RWPE2 (cell line): ENCODE data around the gene ADGRB3.
A peak's percentile ranks its signal among the peaks of the same experiment; 100 is the strongest.

Source experiments
- ATAC-seq: fragments of 200-7000 bp; cut with Tn5 transposase; 3 replicates; pipeline ENCODE4 v1.9.1; 2021; ENCODE audit warnings: low read depth
- DNase-seq: peaks from one replicate; pipeline ENCODE4 v3.0.0-alpha.2; 2020; ENCODE audit warnings: low spot score
- H3K27ac ChIP-seq: fragments of 450-650 bp; 2 replicates; pipeline ENCODE4 v1.5.1; 2017; ENCODE audit warnings: mild to moderate bottlenecking; ENCODE audit not compliant: poor library complexity, severe bottlenecking
- H3K27me3 ChIP-seq: fragments of 250-450 bp; sonication (Bioruptor Pico); 2 replicates; pipeline ENCODE4 v1.5.1; 2021; ENCODE audit warnings: mild to moderate bottlenecking, moderate library complexity; ENCODE audit not compliant: insufficient read depth, poor library complexity, severe bottlenecking
- H3K36me3 ChIP-seq: fragments of 250-450 bp; sonication (Bioruptor Pico); 2 replicates; pipeline ENCODE4 v1.5.1; 2020; ENCODE audit warnings: low read depth, mild to moderate bottlenecking, moderate library complexity
- H3K4me1 ChIP-seq: fragments of 250-450 bp; sonication (Bioruptor Pico); 2 replicates; pipeline ENCODE4 v1.5.1; 2021; ENCODE audit warnings: mild to moderate bottlenecking, moderate library complexity; ENCODE audit not compliant: insufficient read depth, poor library complexity, severe bottlenecking
- H3K4me3 ChIP-seq: fragments of 250-450 bp; sonication (Bioruptor Pico); 2 replicates; pipeline ENCODE4 v1.5.1; 2021; ENCODE audit warnings: mild to moderate bottlenecking, moderate library complexity; ENCODE audit not compliant: severe bottlenecking
- H3K9me3 ChIP-seq: fragments of 250-450 bp; sonication (Bioruptor Pico); 2 replicates; pipeline ENCODE4 v1.5.1; 2021; ENCODE audit warnings: mild to moderate bottlenecking, moderate library complexity; ENCODE audit not compliant: severe bottlenecking
- TF ChIP-seq, protein P1 (sequence below): fragments of 450-650 bp; IDR thresholded peaks from one replicate; pipeline ENCODE4 v1.5.1; 2017; ENCODE audit warnings: mild to moderate bottlenecking, moderate library complexity; ENCODE audit not compliant: poor library complexity, severe bottlenecking

ADGRB3 gene

DNA sequence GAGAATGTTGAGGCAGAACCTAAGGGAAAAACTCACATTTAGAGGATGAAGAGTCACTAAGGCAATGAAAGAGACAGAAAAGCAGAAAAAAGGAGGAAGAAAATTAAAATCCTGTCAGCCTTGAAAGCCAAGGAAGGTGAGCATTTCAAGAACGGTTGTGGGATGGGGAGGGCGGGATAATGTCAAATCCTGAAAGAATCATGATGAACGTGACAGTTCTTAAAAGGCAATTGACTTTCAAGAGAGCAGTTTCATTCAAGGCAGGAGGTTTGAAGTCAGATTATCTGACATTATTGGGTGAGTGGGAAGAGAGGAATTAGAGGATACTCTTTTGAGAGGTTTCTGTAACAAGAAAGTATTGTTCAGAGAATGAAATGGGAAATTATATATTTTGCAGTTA is 284.5 kb downstream of the ADGRB3 start:
- H3K4me3 ChIP-seq: no peak overlapping the region
- H3K9me3 ChIP-seq: no peaks in the 10 kb centered on the region
- DNase-seq (no peak), ATAC-seq (no peak)
- no peak overlapping the region for H3K27ac ChIP-seq
- H3K4me1 ChIP-seq: no peaks in the 10 kb centered on the region
- H3K27me3 ChIP-seq: peaks cover 19% of the 10 kb centered on the region
- TF ChIP-seq, protein P1, sequence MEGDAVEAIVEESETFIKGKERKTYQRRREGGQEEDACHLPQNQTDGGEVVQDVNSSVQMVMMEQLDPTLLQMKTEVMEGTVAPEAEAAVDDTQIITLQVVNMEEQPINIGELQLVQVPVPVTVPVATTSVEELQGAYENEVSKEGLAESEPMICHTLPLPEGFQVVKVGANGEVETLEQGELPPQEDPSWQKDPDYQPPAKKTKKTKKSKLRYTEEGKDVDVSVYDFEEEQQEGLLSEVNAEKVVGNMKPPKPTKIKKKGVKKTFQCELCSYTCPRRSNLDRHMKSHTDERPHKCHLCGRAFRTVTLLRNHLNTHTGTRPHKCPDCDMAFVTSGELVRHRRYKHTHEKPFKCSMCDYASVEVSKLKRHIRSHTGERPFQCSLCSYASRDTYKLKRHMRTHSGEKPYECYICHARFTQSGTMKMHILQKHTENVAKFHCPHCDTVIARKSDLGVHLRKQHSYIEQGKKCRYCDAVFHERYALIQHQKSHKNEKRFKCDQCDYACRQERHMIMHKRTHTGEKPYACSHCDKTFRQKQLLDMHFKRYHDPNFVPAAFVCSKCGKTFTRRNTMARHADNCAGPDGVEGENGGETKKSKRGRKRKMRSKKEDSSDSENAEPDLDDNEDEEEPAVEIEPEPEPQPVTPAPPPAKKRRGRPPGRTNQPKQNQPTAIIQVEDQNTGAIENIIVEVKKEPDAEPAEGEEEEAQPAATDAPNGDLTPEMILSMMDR: no peak
- H3K36me3 ChIP-seq: no peaks in the 10 kb centered on the region

DNA sequence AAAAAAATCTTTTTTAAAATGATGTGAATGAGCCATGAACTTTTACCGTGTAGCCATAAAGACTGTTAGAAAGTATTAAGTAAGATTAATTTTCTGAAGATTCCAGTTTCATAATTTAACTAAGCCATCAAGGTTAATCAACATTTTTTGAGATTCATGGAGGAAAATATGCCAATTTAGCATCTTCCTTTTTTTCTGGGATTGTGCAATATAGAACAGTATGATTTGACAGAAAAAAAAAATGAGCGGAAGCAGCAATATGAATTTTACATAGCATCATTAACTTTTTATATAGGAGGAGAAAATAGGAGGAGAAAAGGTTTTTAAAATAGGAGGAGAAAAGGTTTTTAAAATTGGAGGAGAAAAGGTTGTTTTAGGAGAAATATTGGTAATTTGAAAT is 306.3 kb downstream of the ADGRB3 start:
- H3K27me3 ChIP-seq: peaks cover 3% of the 10 kb centered on the region
- no peaks in the 10 kb centered on the region for H3K4me1 ChIP-seq

GRCh38 chr6:68947721-68948120 is 312.6 kb downstream of the ADGRB3 start:
- TF ChIP-seq, protein P1: no peak
- Histone ChIP-seq H3K27ac (no peak overlapping the region), H3K27me3 (peaks cover 5% of the 10 kb centered on the region), H3K9me3 (no peaks in the 10 kb centered on the region), H3K36me3 (no peaks in the 10 kb centered on the region), H3K4me3 (no peak overlapping the region), H3K4me1 (no peaks in the 10 kb centered on the region)
- no peak for DNase-seq
- ATAC-seq: no peak

More for the DNA sequence above, 306.3 kb downstream of the ADGRB3 start:
- TF ChIP-seq, protein P1: no peak
- Histone ChIP-seq H3K4me3 (no peak overlapping the region), H3K9me3 (no peaks in the 10 kb centered on the region), H3K27ac (no peak overlapping the region), H3K36me3 (no peaks in the 10 kb centered on the region)
- DNase-seq (no peak), ATAC-seq (no peak)

- H3K4me1 ChIP-seq: no peaks in the 10 kb centered on the region
- H3K27ac ChIP-seq: no peak overlapping the region
- H3K9me3 ChIP-seq: no peaks in the 10 kb centered on the region
- ATAC-seq (no peak), DNase-seq (no peak)
- H3K4me3 ChIP-seq: no peak overlapping the region
- H3K27me3 ChIP-seq: peaks cover 11% of the 10 kb centered on the region
- TF ChIP-seq, protein P1: no peak
- H3K36me3 ChIP-seq: no peaks in the 10 kb centered on the region
Measured at GRCh38 chr6:68951270-68951669, 316.2 kb downstream of the ADGRB3 start.

DNA sequence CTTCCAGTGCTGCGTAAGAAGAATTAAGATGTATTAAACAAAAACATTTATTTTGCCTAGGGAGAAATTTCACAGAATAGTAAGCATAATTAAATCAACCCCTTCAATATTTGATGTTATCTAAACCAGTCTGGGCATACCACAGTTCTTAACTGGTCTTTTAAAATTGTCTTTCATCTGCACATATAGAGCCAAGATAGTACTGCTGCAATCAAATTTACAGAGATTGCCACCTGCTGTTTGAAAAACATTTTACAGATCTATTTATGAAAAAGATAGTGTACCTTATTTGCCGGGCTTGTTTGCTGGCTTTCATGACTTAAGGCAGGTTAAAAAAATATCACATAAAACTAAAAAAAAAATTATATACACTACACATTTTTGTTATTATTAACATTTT is 323.2 kb downstream of the ADGRB3 start:
- DNase-seq (no peak), ATAC-seq (no peak)
- no peak overlapping the region for H3K27ac ChIP-seq
- no peaks in the 10 kb centered on the region for H3K4me1 ChIP-seq
- no peaks in the 10 kb centered on the region for H3K9me3 ChIP-seq
- TF ChIP-seq, protein P1: peak; percentile 26
- H3K27me3 ChIP-seq: peaks cover 6% of the 10 kb centered on the region
- no peaks in the 10 kb centered on the region for H3K36me3 ChIP-seq
- H3K4me3 ChIP-seq: no peak overlapping the region
